Muscle of leg (tissue), 11 donors: Measurements from ENCODE around the gene SNAP29. TPM values are rescaled to one million over a fixed set of nuclear protein-coding genes. Genes with fewer than 3 reads are reported as not detected.
"Not testable (repeated sequence)": the region's sequence is repeated elsewhere in the genome, so short reads cannot be mapped to it uniquely, and the experiment has no call there.

Source experiments
- DNase-seq: peaks from one replicate; pipeline ENCODE4 v3.0.0; 2013
- H3K27ac ChIP-seq: one replicate; pipeline ENCODE4 v1.5.1; 2013; ENCODE audit warnings: mild to moderate bottlenecking, low read length, control low read depth
- H3K27me3 ChIP-seq: one replicate; pipeline ENCODE4 v1.6.1; 2013; ENCODE audit warnings: low read length; ENCODE audit not compliant: control insufficient read depth, insufficient read depth
- H3K36me3 ChIP-seq: one replicate; pipeline ENCODE4 v1.6.1; 2013; ENCODE audit warnings: low read length; ENCODE audit not compliant: control insufficient read depth, insufficient read depth
- H3K4me1 ChIP-seq: one replicate; pipeline ENCODE4 v1.6.1; 2013; ENCODE audit warnings: low read length; ENCODE audit not compliant: control insufficient read depth, insufficient read depth
- H3K4me3 ChIP-seq: one replicate; pipeline ENCODE4 v1.5.1; 2013; ENCODE audit warnings: low read length, control low read depth
- H3K9me3 ChIP-seq: replicated peaks from 2 replicates; pipeline ENCODE4 v1.6.1; 2013; ENCODE audit warnings: low read depth, low read length; ENCODE audit not compliant: control insufficient read depth
- WGBS: methylation state at CpG from one replicate; pipeline ENCODE4 v1.1.5; 2013; ENCODE audit warnings: missing lambda C conversion rate; ENCODE audit not compliant: insufficient coverage; 5-methylcytosine and 5-hydroxymethylcytosine counted together
- polyA plus RNA-seq, 8 donors: library from polyadenylated mRNA; unstranded; fragments of 120-200 nt; gene quantifications; one replicate each; pipeline versions ENCODE4 v1.2.1 to v1.2.3, GENCODE V29; 2013; ENCODE audit warnings: inconsistent platforms in 1 of 8, low replicate concordance in 1 of 8; ENCODE audit not compliant: insufficient read length in 8 of 8, insufficient read depth in 1 of 8
- total RNA-seq: library from RNA; stranded (reverse); fragments of 120-200 nt; gene quantifications from one replicate; pipeline ENCODE4 v1.2.4, GENCODE V29; 2013

SNAP29 gene
- total and polyA plus RNA-seq, 9 donors, result 10.9 to 26.6 (median 21.9) TPM

- Histone ChIP-seq H3K27me3 (no peaks in the 10 kb centered on the region), H3K4me1 (no peaks in the 10 kb centered on the region), H3K27ac (no peak overlapping the region), H3K36me3 (peaks cover 27% of the 10 kb centered on the region), H3K4me3 (no peak overlapping the region), H3K9me3 (no peaks in the 10 kb centered on the region)
- DNase-seq, result no peak
- 83% methylated on average over 5 of the region's 6 CpGs for WGBS
These were observed 25.6 kb upstream of the SNAP29 start for GRCh38 chr22:20833225-20833665.

GRCh38 chr22:20834206-20834605 is 24.6 kb upstream of the SNAP29 start:
- H3K27ac ChIP-seq, result no peak overlapping the region
- peaks cover 25% of the 10 kb centered on the region for H3K36me3 ChIP-seq
- WGBS, result no CpG with 5 or more reads among the region's 3 CpGs
- H3K4me1 ChIP-seq, result no peaks in the 10 kb centered on the region
- H3K4me3 ChIP-seq, result no peak overlapping the region
- H3K27me3 ChIP-seq, result no peaks in the 10 kb centered on the region
- H3K9me3 ChIP-seq, result no peaks in the 10 kb centered on the region
- DNase-seq, result no peak

GRCh38 chr22:20834725-20835124 is 24.1 kb upstream of the SNAP29 start:
- H3K36me3 ChIP-seq, result peaks cover 25% of the 10 kb centered on the region
- no peaks in the 10 kb centered on the region for H3K9me3 ChIP-seq
- 83% methylated on average over 1 of the region's 3 CpGs for WGBS
- no peak for DNase-seq
- no peaks in the 10 kb centered on the region for H3K4me1 ChIP-seq
- no peak overlapping the region for H3K4me3 ChIP-seq
- no peaks in the 10 kb centered on the region for H3K27me3 ChIP-seq
- no peak overlapping the region for H3K27ac ChIP-seq

GRCh38 chr22:20836987-20837823 is 21.6 kb upstream of the SNAP29 start:
- H3K4me3 ChIP-seq, result no peak overlapping the region
- H3K27ac ChIP-seq, result no peak overlapping the region
- no CpG with 5 or more reads among the region's 2 CpGs for WGBS
- H3K9me3 ChIP-seq, result no peaks in the 10 kb centered on the region
- H3K4me1 ChIP-seq, result no peaks in the 10 kb centered on the region
- H3K36me3 ChIP-seq, result peaks cover 15% of the 10 kb centered on the region
- no peak for DNase-seq
- no peaks in the 10 kb centered on the region for H3K27me3 ChIP-seq

- not testable (repeated sequence) for H3K4me3 ChIP-seq, H3K27ac ChIP-seq, H3K27me3 ChIP-seq, H3K4me1 ChIP-seq, H3K9me3 ChIP-seq, H3K36me3 ChIP-seq, DNase-seq
- 92% methylated on average over 10 of the region's 10 CpGs for WGBS
These were observed 19.5 kb upstream of the SNAP29 start for GRCh38 chr22:20839354-20839753.

- Histone ChIP-seq H3K27ac (no peak overlapping the region), H3K9me3 (no peaks in the 10 kb centered on the region), H3K27me3 (no peaks in the 10 kb centered on the region), H3K4me1 (no peaks in the 10 kb centered on the region), H3K4me3 (no peak overlapping the region), H3K36me3 (no peaks in the 10 kb centered on the region)
- DNase-seq, result no peak
- WGBS, result 89% methylated on average over 1 of the region's 3 CpGs
These were observed 18.8 kb upstream of the SNAP29 start for GRCh38 chr22:20839837-20840645.

- DNase-seq, result no peak
- WGBS, result 89% methylated on average over 7 of the region's 8 CpGs
- Histone ChIP-seq H3K27ac (no peak overlapping the region), H3K4me1 (no peaks in the 10 kb centered on the region), H3K36me3 (no peaks in the 10 kb centered on the region), H3K27me3 (no peaks in the 10 kb centered on the region), H3K9me3 (no peaks in the 10 kb centered on the region), H3K4me3 (no peak overlapping the region)
These were observed 18.0 kb upstream of the SNAP29 start for GRCh38 chr22:20840646-20841371.

GRCh38 chr22:20843501-20843900 is 15.3 kb upstream of the SNAP29 start:
- H3K36me3 ChIP-seq, result no peaks in the 10 kb centered on the region
- H3K4me1 ChIP-seq, result no peaks in the 10 kb centered on the region
- H3K27me3 ChIP-seq, result no peaks in the 10 kb centered on the region
- no peak overlapping the region for H3K4me3 ChIP-seq
- no peak overlapping the region for H3K27ac ChIP-seq
- no peak for DNase-seq
- 36% methylated on average over 1 of the region's 2 CpGs for WGBS
- H3K9me3 ChIP-seq, result no peaks in the 10 kb centered on the region

GRCh38 chr22:20844055-20845037 is 14.5 kb upstream of the SNAP29 start:
- 100% methylated on average over 1 of the region's 5 CpGs for WGBS
- H3K36me3 ChIP-seq, result no peaks in the 10 kb centered on the region
- H3K27ac ChIP-seq, result no peak overlapping the region
- DNase-seq, result no peak
- H3K27me3 ChIP-seq, result no peaks in the 10 kb centered on the region
- H3K4me3 ChIP-seq, result no peak overlapping the region
- H3K4me1 ChIP-seq, result no peaks in the 10 kb centered on the region
- no peaks in the 10 kb centered on the region for H3K9me3 ChIP-seq
